GM18868 (cell line): ENCODE results near the gene CEP68.

ENCODE experiments used
- ATAC-seq: cut with Tn5 transposase; IDR thresholded peaks from one replicate; pipeline ENCODE4 v1.9.1; 2021; ENCODE audit warnings: mild to moderate bottlenecking, moderate library complexity; ENCODE audit not compliant: unreplicated experiment

Gene CEP68

DNA sequence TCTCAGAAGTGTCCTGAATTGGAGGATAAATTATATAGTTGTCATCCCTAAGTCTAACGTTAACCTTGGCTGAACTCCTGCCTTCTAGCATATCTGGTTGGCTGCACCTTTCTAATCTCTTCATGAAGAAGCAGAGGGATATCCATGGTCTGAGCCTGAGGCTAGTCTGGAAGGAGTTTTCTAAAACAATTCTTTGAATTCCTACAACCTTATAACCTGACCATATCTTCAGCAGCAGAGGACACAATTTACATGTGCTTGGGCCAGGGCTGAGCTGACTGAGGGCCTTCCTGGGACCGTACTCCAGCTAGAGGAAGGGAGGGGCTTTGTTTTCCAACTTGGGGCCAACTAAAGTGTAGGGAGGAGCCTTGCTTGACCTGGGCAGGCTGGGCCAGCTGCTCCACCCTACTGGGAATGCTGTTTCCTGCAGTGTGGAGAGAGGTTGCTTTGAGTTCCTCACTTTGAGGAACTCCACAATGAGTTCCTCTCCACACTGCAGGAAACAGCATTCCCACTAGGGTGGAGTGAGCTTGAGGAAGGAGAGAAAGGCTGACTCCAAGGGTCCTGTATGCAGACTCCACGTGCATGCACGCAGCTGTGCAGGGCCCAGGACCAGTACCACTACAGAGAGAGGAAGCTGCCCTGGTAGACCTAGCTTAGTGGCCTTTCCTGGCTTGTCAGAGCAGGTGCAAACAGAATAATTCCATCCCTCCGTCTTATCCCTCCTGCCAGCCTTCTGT lies 19.6 kb downstream of the CEP68 start:
- ATAC-seq, result no peak

DNA sequence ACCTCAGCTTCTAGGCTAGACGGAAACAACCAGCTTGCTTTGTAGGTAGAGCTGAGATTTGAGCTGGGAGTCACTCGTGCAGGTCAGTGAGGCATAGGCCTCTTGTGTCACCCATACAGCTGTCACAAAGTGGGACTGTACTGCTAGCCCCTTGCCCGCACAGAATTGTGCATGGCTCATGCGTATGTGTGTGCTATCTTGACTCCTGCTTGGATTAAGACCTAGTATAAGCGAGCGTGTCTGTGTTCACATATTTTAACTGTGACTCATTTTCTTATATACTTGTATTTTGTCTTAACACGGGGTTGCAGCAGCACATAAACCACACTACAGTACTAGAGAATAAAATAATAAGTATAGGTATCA lies 20.1 kb downstream of the CEP68 start:
- no peak for ATAC-seq

DNA sequence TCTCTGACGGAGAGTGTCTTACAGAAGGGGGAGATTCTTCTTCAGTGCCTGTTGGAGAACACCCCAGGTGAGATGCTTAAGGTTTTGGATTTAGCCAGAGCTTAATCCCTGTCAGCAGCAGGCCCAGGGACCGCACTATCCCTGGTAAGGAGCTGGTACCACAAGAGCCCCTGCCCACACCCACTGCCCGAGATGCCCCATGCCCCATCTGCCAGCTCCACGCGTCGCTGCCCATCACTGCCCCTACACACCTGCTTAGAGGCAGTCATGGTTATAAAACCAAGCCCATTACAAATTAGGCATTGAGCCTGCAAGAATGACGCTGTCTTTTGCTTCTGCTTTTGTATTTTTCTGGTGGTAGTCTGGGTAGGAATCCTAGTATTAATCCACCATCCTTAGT lies 21.7 kb downstream of the CEP68 start:
- ATAC-seq, result no peak

DNA sequence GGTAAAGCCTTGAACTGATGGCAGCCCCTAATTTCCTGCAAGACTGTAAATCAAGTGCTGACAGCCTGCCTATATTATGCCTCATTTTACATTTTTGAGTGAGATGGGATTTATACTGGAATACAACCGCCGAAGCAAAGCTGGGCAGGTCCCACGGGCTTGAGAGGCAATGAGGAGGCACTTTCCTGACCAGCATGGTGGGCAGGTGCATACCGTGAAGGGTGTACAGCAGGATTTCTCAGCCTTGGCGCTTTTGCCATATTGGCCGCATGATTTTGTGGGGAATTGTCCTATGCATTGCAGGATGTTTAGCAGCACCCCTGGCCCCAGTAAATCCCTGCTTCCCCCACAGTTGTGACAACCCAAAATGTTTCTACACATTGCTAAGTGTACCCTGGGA lies 22.8 kb downstream of the CEP68 start:
- no peak for ATAC-seq

DNA sequence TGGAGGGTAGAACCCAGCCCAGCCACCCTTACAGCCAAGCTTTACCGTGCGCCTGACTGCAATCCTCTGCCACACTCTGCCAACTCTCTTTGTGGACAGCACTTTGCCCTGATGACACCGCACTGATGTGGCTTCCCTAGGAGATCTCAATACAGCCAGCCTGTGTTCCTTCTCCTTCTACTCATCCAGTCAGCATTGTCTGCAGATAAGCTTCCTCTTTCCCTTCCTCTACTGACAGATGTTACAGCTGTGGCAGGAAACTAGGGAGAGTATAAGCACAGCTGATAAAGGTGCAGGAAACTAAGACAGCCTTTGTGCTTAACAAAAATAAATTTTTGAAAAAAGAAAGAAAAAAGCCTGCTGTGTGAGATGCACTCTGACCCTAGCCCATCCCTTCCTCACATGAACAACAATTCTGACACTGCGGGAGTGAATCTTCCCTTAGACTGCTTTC lies 25.0 kb downstream of the CEP68 start:
- no peak for ATAC-seq

DNA sequence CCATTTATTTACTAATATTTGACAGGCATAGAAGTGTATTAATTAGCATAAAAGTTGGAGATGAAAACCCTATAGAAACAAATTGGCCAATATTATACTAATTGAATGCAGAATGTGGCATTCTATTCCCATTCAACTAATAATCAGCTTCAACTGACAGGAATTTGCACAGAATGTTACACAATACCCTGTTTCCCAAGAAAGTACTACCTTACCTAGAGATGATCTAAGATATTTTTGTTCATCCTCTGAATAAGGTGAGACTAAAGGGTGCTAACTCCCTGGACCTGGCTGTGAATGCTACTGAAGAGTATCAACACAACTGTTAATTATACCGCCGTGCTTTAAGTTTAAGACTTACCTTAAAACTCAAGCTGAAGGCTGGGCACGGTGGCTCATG lies 28.9 kb downstream of the CEP68 start:
- ATAC-seq, result no peak

DNA sequence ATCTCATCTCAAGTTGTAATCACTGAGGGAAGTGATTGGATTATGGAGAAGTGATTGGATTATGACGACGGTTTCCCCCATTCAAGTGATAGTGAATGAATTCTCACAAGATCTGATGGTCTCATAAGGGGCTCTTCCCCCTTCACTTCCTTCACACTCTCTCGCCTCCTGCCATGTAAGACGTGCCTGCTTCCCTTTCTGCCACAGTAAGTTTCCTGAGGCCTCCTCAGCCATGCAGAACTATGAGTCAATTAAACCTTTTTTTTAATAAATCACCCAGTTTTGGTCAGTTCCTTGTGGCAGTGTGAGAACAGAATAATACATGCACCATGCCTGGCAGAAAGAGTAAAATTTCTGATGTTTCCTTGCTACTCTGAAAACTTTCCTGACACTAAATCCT lies 36.6 kb downstream of the CEP68 start:
- ATAC-seq, result no peak

DNA sequence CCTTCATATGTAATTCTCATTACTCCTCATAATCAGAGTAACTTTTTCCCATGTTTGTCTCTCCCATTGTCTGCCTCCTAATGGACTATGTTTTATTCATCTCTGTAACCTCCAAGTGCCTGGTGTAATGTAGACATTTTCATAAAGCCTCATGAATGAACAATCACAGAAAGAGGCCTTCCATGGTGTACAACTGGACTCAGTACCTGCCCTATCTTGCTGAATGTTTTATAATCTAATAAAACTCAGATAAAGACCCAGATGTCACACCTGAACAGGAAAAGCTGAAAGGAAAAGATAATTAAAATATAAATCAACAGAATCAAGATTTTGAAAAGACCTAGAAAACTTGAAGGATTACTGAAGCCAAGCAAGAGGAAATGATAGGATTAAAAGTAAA lies 37.0 kb downstream of the CEP68 start:
- no peak for ATAC-seq

DNA sequence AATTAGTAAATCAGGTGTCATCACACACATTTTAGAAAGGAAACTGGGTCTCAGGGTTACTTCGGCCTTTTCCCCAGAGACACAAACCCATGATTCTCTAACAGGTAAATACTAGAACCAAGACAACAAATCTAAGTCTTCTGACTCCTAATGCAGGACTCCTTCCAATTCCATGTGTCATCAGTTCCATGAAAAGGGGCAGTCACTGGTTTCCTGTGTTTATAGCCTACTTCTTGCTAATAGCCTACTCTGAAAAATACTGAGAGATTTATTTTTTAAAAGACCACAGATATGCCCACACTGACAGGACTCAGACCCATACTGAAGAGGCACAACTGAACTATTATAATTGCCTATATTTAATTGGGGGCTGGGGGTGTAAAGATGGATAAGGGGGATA lies 40.7 kb downstream of the CEP68 start:
- no peak for ATAC-seq

DNA sequence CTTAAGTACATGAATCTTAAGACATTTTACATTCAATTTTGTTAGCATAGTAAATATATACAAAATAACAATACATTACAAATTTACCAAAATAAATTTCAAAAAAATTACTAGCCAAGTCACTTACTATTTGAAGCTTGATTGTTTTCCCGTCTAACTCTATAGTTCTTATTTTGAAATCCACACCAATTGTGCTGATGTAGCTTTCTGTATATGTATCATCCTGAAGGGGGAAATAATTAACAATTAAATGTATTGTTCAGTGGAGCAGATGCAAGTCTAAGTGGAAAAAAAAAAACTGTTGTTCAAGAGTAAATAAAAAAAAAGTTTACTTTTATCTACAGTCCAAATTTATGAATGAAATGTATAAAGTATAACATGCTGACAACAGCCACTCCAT lies 41.6 kb downstream of the CEP68 start:
- no peak for ATAC-seq

DNA sequence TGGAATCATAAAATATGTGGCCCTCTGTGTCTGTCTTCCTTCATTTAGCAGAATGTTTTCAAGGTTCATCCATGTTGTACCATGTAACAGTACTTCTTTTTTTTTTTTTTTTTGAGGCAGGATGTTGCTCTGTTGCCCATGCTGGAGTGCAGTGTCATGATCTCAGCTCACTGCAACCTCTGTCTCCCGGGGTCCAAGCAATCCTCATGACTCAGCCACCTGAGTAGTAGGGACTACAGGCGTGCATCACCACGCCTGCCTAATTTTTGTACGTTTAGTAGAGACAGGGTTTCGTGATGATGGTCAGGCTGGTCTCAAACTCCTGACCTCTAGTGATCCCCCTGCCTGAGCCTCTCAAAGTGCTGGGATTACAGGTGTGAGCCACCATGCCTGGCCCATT lies 42.5 kb downstream of the CEP68 start:
- ATAC-seq, result no peak

DNA sequence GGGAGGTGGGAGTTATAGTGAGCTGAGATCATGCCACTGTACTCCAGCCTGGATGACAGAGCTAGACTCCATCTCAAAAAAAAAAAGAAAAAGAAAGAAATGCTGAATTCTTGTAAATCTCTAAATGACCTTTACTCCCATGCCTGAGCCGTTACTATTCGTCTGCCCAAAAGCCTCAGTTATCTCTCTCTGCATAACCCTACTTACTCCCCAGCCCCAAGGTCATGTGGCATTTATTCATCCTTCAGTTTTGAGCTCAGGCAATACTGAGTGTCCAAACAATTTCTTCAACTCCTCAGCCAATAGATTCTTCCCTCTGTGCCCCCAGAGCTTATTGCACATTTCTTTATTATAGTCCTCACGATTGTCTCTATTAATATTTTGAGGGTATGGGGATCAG lies 44.9 kb downstream of the CEP68 start:
- no peak for ATAC-seq

DNA sequence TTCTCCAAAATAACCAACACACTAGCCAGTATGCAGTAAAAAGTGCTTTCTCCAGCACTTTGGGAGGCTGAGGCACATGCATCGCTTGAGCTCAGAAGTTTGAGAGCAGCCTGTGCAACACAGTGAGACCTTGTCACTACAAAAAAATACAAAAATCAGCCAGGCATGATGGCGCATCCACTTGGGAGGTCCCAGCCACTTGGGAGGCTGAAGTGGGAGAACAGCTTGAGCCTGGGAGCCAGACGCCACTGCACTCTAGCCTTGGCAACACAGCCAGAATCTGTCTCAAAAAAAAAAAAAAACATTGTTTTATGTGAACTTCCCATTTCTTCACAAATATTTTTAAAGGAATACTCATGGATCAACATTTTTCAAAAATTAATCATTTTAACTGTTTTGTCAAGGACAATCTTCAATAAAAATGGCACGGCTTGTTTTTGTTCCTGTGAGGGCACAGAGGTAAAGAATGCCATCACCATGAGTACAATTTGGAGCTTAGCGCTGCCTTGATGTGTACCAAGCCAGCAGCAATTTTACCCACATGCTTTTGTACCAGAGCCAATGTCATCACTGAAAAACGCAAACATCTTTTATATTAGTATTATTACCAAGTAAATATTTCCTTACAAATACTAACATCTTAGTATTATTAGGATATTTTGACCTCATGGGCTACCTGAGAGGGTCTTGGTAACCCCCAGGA lies 46.9 kb downstream of the CEP68 start:
- ATAC-seq, result no peak

DNA sequence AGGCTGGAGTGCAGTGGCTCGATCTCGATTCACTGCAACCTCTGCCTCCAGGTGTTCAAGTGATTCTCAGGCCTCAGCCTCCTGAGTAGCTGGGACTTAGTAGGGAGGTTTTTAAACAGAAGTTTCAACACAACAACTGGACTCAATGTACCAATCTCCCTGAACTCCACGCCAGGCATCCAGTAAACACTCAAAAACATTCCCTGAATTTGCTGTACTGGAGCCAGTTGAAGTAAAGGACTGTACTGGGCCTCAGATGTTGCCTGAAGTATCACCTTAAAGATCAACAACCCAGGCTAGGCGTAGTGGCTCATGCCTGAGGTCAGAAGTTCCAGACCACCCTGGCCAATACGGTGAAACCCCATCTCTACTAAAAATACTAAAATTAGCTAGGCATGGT lies 51.3 kb downstream of the CEP68 start:
- ATAC-seq, result no peak

DNA sequence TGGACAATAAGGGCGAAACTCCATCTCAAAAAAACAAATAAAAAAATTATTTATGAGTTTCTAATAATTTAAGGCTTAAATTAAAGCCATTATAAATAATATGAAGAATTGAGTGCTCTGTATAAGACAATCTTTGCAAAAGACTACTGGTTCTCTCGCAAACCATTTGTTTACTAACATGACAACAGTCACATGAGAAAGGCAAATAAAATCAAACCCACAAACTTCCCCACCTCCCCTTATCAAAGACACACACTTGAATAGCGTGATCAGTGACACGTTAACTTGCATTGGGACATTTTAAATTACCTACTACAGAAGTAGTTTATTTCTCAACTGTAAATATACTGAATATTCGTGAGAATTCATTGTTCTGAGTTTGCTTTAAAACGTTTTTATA lies 52.6 kb downstream of the CEP68 start:
- no peak for ATAC-seq

DNA sequence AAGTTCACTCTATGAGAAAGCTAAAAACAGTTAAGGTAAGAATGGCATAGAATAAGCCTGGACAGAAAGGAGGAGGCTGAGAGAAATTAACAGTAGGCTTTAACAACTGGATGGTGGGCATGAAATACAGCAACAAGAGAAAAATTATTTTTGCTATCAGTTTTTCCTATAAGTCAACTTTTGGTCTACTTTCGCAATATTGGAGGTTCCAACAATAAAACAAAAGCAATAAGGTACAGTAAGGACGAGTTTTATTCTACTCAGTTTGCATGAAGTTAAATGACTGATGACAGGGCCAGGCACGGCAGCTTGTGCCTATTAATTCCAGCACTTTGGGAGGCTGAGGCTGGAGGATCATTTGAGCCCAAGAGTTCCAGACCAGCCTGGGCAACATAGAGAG lies 56.4 kb downstream of the CEP68 start:
- no peak for ATAC-seq

DNA sequence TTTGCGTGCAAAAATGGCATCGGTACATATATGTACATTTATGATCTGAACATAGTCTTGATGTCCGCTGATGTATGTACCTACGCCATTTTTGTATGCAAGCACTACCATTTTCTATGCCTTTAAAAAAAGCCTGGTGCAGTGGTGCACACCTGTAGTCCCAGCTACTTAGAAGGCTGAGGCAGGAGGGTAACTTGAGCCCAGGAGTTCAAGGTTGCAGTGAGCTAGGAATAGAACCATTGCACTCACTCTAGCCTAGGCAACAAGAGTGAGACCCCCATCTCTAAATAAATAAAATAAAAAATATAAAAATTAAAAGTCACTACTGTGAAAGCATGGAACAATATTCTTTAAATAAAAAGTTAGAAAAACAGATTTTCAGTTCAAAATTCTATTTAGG lies 57.0 kb downstream of the CEP68 start:
- ATAC-seq, result no peak

DNA sequence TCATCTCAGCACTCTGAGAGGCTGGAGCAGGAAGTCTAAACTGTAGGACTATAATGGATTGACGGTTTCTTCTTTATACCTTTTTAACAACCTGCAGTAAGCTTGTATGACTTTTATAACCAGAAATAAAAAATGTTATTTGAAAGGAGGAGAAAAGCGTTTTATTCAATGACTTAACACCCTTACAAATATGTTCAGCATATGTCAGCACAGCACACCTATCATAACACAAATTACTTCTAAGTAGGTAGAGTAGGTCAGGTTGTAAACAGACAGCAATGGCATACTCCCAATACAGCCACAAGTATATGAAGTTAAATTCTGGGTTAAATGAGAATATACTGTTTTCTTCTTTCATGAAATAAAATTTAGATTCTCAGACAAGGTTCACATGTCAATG lies 57.6 kb downstream of the CEP68 start:
- no peak for ATAC-seq

DNA sequence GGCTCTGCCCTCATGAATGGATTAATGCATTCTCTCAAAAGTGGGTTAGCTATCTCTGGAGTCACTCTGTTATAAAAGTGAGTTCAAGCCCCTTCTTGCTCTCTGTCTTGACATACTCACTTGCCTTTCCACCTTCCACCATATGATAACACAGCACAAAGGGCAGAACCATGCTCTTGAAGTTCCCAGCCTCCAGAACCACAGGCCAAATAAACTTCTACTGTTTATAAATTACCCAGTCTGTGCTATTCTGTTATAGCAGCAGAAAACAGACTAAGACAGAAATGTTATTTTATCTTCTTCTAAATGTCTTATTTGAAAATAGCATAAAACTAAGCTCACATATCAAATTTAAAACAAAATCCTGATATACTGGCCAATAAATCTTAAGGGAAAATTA lies 58.7 kb downstream of the CEP68 start:
- no peak for ATAC-seq

DNA sequence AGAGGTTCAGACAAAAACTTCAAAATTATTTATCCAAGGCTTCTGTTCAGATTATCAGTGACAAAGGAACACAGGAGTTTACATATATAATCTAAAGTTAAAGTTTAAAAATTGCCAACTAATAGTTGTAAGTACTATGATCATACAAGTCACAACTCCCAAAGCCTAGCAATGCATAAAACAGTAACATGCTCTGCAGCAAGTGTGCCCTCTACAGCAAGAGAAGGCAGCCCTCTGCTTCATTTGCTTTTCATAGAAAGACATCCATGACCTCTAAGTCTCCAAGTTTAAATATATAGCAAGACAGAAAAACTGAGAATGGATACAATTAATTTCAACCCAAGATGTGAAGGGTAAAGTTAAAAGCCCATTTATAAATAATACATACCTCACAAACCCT lies 60.4 kb downstream of the CEP68 start:
- ATAC-seq, result no peak

DNA sequence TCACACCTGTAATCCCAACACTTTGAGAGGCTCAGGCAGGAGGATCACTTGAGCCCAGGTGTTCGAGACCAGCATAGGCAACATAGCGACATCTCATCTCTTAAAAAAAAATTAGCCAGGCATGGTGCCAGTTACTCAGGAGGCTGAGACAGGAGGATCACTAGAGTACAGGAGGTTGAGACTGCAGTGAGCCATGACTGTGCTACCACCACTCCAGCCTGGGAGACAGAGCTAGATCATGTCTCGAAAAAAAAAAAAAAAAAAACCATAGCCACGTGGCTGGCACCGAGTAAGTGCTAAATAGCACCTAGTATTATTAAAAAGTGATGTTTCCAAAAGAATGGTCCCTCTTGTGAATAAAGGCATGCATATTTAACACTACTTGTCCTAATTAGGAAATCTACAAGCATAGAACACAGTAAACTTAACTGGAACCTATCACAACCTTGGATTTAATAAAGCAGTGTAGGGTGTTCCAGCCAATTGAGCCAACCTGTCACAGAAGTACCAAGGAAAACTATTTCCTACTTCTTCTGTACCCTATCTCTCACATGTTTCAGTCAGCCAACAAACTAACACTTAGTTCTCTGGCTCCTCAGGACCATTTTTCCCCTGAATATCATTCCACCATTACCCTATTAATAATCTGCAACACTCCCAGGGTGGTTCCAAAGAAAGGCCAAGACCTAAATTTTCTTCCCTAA lies 64.9 kb downstream of the CEP68 start:
- no peak for ATAC-seq

DNA sequence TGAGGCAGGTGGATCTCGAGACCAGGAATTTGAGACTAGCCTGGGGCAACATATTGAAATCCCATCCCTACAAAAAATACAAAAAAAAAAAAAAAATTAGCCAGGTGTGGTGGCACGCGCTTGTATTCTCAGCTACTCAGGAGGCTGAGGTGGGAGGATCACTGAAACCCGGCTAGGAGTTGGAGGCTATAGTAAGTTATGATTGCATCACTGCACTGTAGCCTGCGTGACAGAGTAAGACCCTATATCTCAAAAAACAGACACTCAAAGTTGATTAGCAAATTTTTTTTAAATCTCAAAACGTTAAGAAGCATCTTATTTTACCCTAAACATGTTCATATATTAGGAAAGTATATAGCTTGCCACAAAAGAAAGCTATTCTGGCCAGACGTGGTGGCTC lies 66.1 kb downstream of the CEP68 start:
- ATAC-seq, result no peak
